ENCODE results near the gene SRRM3.
"Not testable (repeated sequence)": the region's sequence is repeated elsewhere in the genome, so short reads cannot be mapped to it uniquely, and the experiment has no call there.

Gene SRRM3

DNA sequence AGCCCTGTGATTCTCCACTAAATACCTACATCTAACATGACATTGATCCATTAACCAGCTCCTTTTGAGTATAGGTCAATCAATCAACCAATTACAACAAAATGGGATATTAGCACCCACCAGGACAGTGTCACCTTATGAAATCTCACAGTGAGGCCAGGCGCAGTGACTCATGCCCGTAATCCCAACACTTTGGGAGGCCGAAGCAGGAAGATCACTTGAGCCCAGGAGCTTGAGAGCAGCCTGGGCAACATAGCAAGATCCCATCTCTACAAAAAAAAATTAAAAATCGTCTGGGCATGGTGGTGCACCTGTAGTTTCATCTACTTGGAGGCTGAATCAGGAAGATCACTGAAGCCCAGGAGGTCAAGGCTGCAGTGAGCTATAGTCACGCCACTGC, 28.5 kb downstream of the SRRM3 start:
- DNase-seq (ENCODE audit: low read depth), result no peak

DNA sequence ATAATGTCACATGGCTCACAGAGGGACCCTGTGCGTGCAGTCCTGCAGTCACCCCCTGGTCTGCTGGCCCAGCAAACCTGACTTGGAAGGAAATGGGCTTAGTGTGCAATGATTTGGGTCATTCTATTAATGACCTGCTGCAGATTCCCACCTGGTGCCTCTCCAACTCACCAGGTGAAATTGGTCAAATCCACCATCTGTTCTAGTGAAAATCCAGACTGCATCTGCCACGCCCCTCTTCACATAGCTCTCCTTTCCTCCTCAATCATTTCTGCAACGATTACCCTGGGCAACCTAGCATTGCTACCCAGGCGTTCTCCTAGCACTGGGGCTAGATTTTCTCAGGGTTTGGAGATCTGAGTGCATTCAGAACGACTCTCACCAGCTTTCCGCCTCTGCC, 29.4 kb downstream of the SRRM3 start:
- no peak for DNase-seq (ENCODE audit: low read depth)

DNA sequence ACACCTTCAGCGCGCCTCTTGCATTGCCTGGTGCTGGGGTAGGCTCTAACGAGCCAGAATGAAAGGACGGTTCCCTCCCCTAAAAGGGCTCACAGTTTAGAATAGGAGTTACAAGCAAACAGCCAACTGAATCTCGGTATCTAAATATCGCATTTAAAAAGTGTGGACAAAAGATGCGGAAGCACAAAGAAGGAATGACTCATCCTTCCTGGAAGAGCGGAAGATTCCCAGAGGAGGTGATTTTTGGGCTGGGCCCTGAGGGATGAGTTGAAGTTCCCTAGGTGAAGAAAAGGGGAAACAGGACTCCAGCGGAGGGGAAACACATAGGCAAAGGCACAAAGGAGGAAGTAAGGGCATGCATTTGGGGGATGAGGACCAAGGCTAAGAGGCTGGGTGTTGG, 29.9 kb downstream of the SRRM3 start:
- DNase-seq (ENCODE audit: low read depth), result no peak

DNA sequence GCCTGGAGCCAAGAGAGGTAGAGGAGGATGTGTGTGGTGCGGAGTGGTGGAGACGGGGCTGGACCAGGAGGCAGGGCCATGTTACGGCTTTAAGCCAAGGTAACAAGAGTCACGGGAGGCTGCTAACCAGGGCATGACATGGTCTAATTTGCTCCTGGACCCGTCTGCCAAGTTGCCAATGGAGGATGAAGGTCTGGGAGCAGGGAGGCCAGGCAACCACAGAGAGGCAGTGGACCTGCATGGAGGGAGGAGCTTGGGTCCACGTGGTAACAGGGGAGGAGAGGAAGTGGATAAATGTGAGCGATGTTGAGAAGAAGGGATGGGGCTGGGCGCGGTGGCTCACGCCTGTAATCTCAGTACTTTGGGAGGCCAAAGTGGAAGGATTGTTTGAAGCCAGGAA, 31.0 kb downstream of the SRRM3 start:
- DNase-seq (ENCODE audit: low read depth), result no peak

DNA sequence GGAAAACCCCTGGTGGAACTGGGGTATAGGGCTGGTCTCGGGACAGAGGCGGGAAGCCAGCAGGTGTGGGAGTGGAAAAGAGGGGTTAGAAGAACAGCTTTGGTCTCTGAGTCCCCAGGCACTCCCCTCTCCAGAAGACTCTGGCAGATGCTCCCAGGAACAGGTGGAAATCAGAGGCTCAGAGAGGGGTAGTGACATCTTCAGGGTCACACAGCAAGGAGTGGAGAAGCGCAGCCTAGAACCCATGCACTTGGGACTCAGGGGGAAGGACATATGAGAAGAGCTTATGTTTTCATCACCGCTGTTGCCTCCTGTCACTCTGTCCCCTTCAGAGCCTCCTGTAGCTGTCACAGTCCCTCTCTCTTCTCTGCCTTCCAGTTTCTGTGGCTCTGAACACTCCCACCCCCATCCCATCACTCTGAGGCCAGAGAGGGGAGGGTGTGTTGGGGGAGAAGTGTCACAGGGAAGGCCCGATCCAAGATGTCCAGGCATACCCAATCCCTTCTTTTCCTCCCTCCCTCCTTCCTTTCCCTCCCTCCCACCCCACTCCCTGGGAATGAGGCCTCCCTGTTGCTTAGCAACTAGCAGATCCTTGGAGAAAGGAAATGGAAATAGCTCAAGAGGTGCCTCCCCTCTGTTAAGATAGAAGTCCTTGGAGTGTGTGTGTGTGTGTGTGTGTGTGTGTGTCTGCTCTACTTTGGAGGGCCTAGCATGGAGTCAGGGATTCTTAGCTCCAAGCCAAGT, 32.0 kb downstream of the SRRM3 start:
- no peak for DNase-seq (ENCODE audit: low read depth)

DNA sequence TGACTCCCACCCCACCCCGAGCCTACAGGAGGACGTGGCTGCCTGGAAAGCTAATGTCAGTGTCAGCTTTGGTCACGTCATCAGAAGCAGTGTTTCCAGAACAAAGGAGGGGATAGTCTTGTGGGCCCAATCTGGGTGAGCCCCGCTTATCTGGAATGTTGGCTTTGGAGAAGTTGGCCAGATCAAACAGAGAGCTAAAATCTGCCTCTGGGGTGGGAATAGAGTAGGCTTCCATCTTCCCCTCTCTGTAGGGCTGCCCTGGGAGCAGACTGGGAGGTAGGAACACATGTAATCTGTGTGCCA, 32.5 kb downstream of the SRRM3 start:
- DNase-seq (ENCODE audit: low read depth), result no peak

DNA sequence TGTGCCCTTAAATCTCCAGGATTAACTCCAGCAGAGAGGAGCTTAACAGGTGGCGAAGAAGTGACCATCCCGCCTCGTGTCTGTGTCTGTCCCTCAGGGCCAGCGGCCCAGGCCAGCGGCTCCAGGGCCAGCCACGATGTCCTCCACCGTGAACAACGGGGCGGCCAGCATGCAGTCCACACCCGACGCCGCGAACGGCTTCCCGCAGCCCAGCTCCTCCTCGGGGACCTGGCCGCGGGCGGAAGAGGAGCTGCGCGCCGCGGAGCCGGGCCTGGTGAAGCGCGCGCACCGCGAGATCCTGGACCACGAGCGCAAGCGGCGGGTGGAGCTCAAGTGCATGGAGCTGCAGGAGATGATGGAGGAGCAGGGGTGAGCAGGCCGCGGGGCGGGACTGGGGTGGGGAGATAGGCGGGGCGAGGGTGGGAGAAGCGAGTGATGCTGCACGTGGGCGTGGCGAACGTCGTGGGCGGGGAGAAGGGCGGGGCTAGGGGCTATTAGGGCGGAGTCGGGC, 33.3 kb downstream of the SRRM3 start:
- DNase-seq (ENCODE audit: low read depth), result peak; percentile 33

DNA sequence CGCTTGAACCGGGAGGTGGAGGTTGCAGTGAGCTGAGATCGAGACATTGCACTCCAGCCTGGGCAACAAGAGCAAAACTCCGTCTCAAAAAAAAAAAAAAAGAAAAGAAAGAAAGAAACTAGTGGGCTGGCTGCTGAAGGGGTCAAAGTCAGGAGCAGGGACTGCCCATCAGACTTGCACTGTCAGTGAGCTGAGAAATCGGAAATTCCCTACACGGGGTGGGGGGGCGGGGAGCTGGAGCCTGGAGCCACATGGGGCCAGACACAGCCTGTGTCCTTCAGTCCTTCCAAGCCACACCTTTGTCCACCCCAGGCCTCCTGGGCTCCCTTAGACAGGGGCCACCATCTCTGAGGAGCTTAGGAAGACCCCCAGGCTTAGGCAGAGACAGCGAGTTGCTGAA, 34.5 kb downstream of the SRRM3 start:
- no peak for DNase-seq (ENCODE audit: low read depth)

DNA sequence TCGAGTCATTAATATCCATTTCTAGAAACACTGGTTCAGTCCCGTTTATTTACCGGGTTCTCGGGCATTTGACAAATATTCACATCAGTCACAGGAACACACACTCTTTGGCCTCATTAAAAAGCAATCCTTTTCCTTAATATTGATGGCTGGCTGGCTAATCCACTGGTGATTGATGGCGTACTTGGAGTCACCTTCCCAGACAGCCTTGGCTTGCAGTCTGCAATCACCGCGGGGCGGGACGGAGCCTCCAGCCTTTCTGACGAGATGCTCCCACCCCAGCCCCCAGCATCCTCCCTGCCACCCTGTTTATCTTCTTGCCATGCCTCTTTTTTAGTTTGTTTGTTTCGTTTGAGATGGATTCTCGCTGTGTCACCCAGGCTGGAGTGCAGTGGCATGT, 36.6 kb downstream of the SRRM3 start:
- DNase-seq (ENCODE audit: low read depth), result no peak

DNA sequence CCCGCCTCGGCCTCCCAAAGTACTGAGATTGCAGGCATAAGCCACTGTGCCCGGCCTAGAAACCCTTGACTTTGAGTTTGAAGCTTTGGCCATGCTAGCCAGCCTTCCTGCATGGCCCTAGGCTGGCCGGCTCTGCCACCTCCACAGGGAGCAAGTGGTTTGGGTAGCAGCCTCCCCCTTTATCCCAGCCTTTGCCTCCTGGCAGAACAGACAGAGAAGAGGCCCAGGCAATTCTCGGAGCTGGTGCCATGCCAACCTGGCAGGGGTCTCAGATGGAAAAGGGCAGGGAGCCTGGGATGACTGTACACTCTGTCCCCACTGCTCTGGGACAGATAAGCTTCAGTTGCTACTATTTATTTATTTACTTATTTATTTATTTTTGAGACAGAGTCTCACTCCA, 39.4 kb downstream of the SRRM3 start:
- no peak for DNase-seq (ENCODE audit: low read depth)

DNA sequence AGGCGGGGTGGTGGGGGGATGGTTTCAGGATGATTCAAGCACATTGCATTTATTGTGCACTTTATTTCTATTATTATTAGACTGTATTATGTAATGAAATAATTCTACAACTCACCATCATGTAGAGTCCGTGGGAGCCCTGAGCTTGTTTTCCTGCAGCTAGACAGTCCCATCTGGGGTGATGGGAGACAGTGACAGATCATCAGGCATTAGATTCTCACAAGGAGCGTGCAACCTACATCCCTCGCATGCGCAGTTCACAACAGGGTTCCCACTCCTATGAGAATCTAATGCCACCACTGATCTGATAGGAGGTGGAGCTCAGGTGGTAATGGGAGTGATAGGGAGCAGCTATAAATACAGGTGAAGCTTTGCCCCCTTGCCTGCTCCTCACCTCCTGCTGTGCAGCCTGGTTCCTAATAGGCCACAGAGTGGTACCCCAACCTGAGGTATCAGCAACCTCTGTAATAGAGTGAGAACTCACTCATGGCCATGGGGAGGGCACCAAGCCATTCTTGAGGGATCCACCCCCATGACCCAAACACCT, 40.9 kb downstream of the SRRM3 start:
- DNase-seq (ENCODE audit: low read depth), result not testable (repeated sequence)

DNA sequence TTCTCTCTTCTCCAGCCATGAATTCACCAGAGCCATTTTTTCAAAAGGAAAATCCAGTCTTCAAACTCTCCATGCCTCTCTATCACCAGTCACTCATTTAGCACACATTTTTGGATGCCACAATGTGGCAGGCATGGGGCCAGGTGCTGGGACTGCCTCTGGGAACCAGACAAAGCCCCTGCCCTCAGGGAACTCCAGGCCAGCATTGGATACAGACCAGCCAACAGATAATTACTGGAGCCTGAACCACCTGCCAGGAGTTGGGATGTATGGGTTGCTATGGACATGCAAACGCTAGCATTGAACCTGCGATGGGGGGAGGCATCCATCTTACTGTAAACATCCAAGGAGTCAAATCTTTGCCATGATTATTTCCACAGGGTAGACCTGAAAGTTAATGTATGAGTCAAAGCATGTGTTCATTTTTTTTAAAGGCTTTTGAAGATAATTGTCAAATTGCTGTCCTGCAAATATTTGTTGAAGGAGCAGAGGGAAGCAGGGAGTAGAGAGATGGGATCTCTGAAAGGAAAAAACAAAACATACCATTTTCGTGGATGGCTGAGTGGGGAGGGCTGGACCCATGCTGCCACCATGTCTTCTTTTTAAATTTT, 43.2 kb downstream of the SRRM3 start:
- DNase-seq (ENCODE audit: low read depth), result no peak

DNA sequence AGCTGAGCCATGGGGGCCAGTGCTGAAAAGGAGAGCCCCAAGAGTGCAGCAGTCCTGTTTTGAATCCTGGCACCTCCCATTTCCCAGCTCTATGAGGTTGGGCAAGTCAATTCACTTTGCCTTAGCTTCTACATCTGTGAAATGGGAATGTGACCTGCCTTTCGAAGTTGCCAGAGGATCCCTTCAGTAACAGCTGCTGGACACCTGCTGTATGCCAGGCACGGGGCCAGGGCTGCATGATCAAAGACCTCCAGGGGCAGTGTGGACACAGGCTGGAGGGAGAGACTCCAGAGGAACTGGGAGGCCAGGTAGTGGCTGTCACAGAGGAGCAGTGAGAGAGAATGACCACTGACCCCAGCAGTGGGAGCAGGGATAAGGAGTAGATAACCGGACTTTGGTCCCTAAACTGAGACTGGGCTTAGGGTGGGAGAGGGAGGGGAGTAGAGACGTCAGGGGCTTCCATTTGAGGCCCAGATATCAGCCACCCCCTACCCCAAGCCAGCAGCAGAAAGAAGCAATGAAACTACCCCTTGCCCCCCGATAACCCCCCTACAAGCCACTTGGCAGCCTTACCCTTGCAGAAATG, 45.2 kb downstream of the SRRM3 start:
- no peak for DNase-seq (ENCODE audit: low read depth)

DNA sequence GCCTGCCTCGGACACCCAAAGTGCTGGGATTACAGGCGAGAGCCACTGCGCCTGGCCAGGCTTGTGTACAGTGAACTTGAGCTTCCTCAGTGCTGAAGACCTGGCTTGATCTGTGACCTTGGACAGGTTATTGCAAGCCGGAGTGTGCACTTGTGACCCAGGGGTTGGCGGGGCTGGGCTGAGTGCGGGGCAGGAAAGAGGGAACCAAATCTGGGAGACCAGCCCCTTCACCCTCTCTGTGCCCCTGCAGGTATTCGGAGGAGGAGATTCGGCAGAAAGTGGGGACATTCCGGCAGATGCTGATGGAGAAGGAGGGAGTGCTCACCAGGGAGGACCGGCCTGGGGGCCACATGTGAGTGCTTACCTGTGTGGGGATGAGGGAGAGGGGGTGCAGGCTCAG, 46.2 kb downstream of the SRRM3 start:
- DNase-seq (ENCODE audit: low read depth), result no peak

DNA sequence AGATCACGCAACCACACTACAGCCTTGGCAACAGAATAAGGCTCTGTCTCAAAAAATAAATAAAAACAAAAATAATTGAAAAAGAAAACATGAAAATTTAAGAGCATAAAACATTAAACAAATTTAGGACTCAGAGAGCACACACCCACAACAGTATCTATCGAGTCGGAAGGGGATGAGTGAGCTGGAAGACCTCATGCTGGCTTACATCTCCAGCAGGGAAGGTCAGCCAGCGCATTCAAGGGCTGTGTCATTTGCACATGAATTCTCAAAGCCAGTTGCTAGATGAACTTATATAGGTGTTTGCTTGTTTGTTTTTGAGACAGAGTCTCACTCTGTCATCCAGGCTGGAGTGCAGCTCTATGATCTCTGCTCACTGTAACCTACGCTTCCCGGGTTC, 50.3 kb downstream of the SRRM3 start:
- no peak for DNase-seq (ENCODE audit: low read depth)

DNA sequence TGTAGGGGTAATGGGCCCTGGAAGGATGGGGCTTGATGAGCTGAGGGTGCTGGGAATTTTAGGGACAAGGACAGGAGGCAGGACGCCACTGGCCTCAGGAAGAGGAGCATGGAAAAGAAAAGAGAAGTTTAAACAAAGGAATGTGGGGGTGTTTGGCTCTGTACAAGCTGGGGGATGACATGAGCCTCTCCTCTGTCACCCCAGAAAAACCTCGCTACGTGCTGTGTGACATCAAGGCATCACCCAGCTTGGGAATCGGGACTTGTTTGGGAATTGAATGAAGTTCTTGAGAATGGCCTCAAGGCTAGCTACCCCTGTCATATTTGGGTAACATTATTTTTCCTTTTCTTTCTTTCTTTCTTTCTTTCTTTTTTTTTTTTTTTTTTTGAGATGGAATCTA, 53.1 kb downstream of the SRRM3 start:
- DNase-seq (ENCODE audit: low read depth), result no peak

DNA sequence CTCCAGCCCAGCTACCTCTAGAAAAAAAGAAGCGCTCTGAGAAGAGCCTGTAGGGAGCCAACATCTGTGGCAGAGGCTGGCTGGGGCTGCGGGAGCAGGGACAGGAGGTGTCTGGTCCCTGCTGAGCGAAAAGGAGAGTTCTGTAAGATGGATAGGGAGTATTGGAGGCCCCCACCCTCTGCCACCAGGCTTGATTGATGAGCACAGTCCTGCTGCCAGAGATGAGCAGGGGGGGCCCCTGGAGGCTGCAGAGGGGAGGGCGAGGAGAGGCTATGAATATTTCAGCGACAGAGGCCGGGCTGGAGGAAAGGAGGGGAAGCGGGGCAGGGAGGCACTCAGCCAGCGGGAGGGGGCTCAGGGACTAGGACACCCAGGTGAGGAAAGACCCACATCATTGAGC, 56.3 kb downstream of the SRRM3 start:
- no peak for DNase-seq (ENCODE audit: low read depth)

DNA sequence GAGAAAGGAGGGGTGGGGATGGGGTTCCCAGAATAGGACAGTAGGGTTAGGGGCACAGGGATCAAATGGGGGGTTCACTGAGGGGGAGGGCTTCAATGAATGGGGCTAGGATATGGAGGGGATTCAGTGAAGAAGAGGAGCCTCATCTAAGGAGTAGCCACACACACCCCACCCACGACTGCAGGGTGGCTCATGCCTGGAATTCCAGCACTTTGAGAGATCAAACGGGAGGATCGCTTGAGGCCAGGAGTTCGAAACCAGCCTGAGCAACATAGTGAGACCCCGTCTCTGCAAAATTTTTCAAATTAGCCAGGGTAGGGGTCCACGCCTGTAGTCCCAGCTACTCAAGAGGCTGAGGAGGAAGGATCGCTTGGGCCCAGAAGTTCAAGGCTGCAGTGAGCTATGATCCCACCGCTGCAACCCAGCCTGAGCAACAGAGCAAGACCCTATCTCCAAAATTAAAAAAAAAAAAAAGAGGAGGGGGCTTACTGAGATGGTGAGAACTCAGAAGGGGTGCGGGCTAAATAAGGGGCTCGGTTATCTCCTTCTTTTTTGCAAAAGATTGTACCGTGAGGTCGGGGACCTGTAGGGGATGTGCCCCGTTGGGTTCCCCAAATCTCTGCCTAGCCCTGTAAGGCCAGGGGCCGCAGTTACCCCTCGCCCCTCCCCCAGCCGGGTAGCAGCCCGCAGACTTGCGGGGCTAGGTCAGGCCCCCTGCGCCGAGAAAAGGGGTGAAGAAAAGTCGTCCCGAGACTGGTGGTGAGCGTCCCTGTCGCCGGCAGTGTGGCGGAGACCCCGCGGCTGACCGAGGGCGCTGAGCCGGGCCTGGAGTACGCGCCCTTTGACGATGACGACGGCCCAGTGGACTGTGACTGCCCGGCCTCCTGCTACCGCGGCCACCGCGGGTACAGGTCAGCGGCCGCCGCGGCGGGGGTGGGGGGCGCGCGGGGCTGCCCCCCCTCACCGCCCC, 57.7 kb downstream of the SRRM3 start:
- DNase-seq (ENCODE audit: low read depth), result no peak

DNA sequence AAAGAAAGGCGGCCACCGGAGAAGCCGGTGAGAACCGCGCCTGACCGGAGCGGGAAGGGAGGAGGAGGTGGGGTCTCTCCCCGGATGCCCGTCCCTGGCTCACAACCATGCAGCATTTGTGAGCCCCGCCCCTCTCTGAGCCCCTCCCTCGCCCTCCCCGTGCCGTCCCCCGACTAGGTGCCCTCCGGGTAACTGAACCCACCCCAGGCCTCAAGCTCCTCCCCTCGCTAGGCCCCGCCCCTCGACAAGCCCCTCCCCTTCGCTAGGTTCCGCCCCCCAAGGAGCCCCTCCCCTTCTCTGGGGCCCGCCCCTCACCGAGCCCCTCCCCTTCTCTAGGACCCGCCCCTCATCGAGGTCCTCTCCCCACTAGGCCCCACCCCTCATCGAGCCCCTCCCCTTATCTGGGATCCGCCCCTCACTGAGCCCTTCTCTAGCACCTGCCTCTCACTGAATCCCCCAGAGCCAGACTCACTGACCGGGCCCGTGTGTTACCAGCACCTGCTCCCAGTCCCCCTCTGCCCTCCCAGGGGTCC, 58.5 kb downstream of the SRRM3 start:
- peak; percentile 14 for DNase-seq (ENCODE audit: low read depth)

DNA sequence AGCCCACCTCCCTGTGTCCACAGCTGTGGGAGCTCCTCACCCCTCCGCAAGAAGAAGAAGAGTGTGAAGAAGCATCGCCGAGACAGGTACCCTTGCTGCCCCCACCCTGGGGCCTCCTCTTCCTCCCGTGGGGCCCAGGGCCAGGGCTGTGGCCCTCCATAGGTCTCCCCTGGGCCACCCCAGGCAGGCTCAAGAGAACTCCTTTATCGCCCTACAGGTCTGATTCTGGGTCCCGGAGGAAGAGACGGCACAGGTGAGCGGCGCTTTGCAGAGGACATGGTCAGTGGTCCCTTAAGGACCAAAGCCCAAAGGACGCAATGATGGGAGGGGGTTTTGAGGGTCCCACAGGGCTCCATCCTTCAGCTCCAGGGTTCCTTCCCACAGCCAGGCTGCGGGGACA, 59.6 kb downstream of the SRRM3 start:
- no peak for DNase-seq (ENCODE audit: low read depth)

DNA sequence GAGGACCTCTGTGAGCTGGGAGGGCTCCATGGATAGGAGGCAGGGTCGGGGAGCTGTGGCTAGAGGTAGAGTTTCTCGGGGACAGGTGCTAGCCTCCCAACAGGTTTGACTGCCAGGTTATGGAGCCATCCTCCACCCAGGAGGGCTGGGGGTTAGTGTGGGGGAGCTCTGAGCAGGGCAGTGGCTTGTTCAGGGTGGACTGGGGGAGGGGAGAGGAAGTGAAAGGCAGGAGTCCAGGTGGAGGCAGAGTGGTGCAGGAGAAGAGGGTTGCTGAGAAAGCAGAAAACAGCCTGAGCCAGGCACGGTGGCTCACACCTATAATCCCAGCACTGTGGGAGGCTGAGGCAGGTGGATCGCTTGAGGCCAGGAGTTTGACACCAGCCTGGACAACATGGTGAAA, 60.2 kb downstream of the SRRM3 start:
- DNase-seq (ENCODE audit: low read depth), result no peak
